ENCODE results near the gene SLC34A1. TPM values are rescaled to one million over a fixed set of nuclear protein-coding genes. Genes with fewer than 3 reads are reported as not detected.

The SLC34A1 gene
- total RNA-seq, 6 experiments from 2014 or later, result 0.12 to 5.3 (median 1.6) TPM; not detected in 1

DNA sequence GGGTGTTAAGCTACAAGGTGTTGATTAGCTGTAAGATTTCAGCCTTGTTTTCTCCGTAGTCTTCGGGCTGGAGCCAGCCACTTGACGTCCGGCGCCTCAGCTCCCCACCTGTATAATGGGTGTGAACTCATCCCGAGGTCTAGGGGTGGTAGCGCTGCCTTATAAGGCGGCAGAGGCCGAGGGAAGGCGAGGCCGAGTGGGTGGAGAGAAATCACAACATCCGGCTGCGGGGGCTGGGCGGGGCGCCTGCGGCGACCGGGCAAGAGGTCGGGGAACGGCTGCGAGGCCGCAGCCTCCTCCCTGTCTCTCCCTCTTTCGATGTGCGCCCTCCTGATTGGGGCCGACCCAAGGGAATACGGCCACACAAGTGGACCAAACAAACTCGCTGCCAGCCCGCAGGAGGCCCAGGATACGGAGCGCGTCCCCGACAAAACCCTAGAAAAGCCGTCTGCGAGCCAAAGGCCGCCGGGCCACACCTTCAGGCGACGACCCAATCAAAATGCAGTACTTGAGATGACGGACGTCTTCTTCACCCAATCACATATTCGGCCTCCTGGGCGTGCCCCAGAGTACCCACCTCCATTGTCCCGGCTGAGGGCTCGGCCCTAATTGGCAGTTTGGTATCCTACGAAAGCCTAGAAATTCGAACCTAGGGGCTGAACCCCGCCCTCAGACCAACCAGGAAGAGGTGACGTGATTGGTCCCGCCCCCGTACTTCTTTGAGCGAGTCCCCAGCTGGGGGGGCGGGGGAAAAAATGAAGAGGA lies 41.7 kb downstream of the SLC34A1 start:
- H3K36me3 ChIP-seq, result no peaks in the 10 kb centered on the region
- H3K4me3 ChIP-seq, result peak overlapping the region; percentile 44 to 60 (median 53)
- ATAC-seq, result peak; percentile 90 to 95 (median 92)
- H3K9me3 ChIP-seq, result no peaks in the 10 kb centered on the region
- intact Hi-C loops (cut with DNase I), result no loop called here
- H3K27ac ChIP-seq, result peak overlapping the region; percentile 71 to 88 (median 83)
- WGBS (ENCODE audit: insufficient coverage, low coverage, low lambda C conversion rate, missing lambda C conversion rate), result under 1% methylated on average over 21 of the region's 52 CpGs
- TF ChIP-seq, protein P1, sequence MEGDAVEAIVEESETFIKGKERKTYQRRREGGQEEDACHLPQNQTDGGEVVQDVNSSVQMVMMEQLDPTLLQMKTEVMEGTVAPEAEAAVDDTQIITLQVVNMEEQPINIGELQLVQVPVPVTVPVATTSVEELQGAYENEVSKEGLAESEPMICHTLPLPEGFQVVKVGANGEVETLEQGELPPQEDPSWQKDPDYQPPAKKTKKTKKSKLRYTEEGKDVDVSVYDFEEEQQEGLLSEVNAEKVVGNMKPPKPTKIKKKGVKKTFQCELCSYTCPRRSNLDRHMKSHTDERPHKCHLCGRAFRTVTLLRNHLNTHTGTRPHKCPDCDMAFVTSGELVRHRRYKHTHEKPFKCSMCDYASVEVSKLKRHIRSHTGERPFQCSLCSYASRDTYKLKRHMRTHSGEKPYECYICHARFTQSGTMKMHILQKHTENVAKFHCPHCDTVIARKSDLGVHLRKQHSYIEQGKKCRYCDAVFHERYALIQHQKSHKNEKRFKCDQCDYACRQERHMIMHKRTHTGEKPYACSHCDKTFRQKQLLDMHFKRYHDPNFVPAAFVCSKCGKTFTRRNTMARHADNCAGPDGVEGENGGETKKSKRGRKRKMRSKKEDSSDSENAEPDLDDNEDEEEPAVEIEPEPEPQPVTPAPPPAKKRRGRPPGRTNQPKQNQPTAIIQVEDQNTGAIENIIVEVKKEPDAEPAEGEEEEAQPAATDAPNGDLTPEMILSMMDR (IDR thresholded peaks at IDR 0.05), result no peak
- TF ChIP-seq POLR2A (IDR thresholded peaks at IDR 0.05), result peak; percentile 88
- peaks cover 0 to 18% (median 0%) of the 10 kb centered on the region in 4 donors for H3K4me1 ChIP-seq
- peak; percentile 99 to 100 (median 100) for DNase-seq
- no peaks in the 10 kb centered on the region for H3K27me3 ChIP-seq

DNA sequence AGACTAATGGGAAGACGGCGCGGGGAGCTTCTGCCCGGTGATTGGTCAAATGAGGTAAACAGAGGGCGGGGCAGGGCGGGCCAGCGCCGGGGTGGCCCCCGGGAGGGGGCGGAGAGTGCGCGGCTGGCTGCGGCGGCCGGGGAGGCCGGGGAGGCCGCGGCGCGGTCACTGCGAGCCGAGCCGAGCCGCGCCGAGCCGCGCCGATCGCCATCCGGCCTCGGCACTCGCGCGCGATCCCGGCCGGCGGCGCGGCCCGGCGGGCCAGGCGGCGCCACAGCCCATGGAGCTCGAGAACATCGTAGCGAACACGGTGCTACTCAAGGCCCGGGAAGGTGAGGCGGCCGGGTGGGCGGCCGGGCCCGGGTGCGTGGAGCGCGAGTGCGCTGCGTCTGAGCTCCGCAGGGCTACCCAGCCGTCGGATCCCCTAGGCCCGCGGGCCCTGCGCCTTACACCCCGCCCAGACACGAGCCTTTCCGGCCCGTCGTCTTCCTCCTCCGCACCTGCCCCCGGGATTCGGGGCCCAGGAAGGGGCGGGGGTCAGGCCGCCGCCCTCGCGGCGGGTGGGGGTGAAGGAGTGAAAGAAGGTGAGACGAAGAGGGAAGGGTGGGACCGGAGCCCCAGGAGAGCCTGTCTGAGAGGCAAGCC lies 42.5 kb downstream of the SLC34A1 start, which contains the start of gene GRK6:
Gene GRK6, plus strand, starts transcription at position 111 of the 645 bp plus-strand sequence. Its CDS starts 170 bp downstream, at position 281.
- peak in 1 of 4 donors; percentile 0 for ATAC-seq
- WGBS (ENCODE audit: insufficient coverage, low coverage, low lambda C conversion rate, missing lambda C conversion rate), result 2% methylated on average over 11 of the region's 82 CpGs
- intact Hi-C loops (cut with DNase I), result no loop called here
- peak; percentile 72 for TF ChIP-seq POLR2A (IDR thresholded peaks at IDR 0.05)
- TF ChIP-seq, protein P1 (IDR thresholded peaks at IDR 0.05), result no peak
- peak within 1 kb of the TSS; percentile 71 to 88 (median 83) for H3K27ac ChIP-seq
- no peaks in the 10 kb centered on the region for H3K27me3 ChIP-seq
- H3K9me3 ChIP-seq, result no peaks in the 10 kb centered on the region
- peak within 1 kb of the TSS; percentile 70 to 83 (median 80) for H3K4me3 ChIP-seq
- peaks cover 0 to 18% (median 0%) of the 10 kb centered on the region in 4 donors for H3K4me1 ChIP-seq
- DNase-seq, result peak; percentile 58 to 73 (median 66)
- H3K36me3 ChIP-seq, result no peaks in the 10 kb centered on the region

DNA sequence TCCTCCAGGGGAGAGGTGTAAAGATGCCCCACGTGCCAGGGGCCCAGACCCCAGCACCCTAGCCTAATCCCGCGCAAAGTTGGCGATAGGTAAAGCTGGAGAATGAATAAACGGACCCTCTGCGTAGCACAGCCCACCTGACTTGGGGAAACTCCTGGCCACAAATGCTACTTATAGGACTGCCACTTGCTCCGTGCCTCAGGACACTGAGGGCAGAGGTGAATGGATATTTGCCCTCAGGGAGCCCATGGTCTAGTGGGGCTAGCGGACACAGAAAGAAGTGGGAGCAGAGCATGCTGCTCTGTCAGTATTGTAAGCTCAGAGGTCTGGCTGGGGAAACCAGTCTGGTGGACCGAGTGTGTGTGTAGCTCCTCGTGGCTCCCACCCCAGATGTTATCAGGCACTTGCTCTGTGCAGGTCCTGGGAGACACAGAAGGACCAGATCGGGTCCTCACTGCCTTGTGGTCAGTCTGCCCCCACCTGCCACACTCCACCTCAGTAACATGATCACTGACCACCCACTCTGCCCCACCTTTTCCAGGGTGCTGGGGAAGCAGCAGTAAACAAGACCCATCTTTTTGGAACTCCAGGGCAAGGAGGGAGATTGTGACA lies 43.1 kb downstream of the SLC34A1 start:
- Histone ChIP-seq H3K4me3 (peak overlapping the region; percentile 70 to 83 (median 80)), H3K9me3 (no peaks in the 10 kb centered on the region), H3K27me3 (no peaks in the 10 kb centered on the region), H3K36me3 (peaks cover 0 to 2% (median 0%) of the 10 kb centered on the region in 4 donors), H3K27ac (peak overlapping the region; percentile 67 to 74 (median 73)), H3K4me1 (peaks cover 0 to 18% (median 0%) of the 10 kb centered on the region in 4 donors)
- DNase-seq, result peak in 1 of 3 donors; percentile 50
- no peak for TF ChIP-seq POLR2A (IDR thresholded peaks at IDR 0.05)
- TF ChIP-seq, protein P1 (IDR thresholded peaks at IDR 0.05), result no peak
- intact Hi-C loops (cut with DNase I), result no loop called here
- WGBS (ENCODE audit: insufficient coverage, low coverage, low lambda C conversion rate, missing lambda C conversion rate), result 0% methylated on average over 2 of the region's 11 CpGs
- ATAC-seq, result no peak

DNA sequence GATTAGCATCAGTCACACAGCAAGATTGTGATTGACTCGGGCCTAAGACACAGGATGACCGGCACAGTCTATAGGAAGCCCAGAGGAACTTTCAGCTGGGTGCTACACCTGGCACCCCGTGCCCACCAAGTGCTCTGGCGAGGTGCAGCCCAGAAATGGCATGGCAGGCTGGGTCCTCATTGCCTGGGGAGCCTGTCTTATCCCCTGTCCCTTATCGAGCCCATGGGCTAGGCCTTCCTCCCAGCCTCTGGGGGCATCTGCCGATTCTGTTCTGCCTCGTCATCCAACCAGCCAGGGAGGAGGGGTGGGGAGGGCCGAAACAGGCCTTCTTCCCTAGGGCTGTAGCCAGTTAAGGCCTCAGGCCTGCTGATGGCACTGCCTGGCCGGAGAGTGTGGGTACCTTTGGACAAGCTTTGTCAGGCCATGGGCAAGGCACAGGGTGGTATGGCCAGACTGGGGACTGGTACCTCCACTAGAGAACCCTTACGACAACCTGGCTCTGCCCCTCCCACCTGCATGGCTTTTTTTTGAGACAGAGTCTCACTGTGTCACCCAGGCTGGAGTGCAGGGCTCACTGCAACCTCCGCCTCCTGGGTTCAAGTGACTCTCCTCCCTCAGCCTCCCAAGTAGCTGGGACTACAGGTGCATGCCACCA lies 43.8 kb downstream of the SLC34A1 start:
- TF ChIP-seq, protein P1 (IDR thresholded peaks at IDR 0.05), result no peak
- no peak for TF ChIP-seq POLR2A (IDR thresholded peaks at IDR 0.05)
- no peaks in the 10 kb centered on the region for H3K27me3 ChIP-seq
- no peaks in the 10 kb centered on the region for H3K9me3 ChIP-seq
- ATAC-seq (no peak), DNase-seq (peak in 1 of 3 donors; percentile 58)
- WGBS (ENCODE audit: insufficient coverage, low coverage, low lambda C conversion rate, missing lambda C conversion rate), result 50% methylated on average over 1 of the region's 11 CpGs
- peaks cover 0 to 9% (median 0%) of the 10 kb centered on the region in 4 donors for H3K36me3 ChIP-seq
- peak overlapping the region in 2 of 3 donors; percentile 73 to 74 for H3K27ac ChIP-seq
- peaks cover 0 to 18% (median 0%) of the 10 kb centered on the region in 4 donors for H3K4me1 ChIP-seq
- intact Hi-C loops (cut with DNase I), result no loop called here
- peak overlapping the region in 1 of 3 donors; percentile 70 for H3K4me3 ChIP-seq
